Bronchial epithelial cell (primary cell): ENCODE results near the gene TCEA2. TPM values are rescaled to one million over a fixed set of nuclear protein-coding genes. Genes with fewer than 3 reads are reported as not detected.

Source experiments
- DNase-seq: peaks from one replicate; pipeline ENCODE4 v3.0.0-alpha.2; 2010; ENCODE audit warnings: low read depth
- FAIRE-seq: peaks from 2 replicates; lab custom pipeline; 2011; peaks lifted over from hg19 to GRCh38; lab: Jason Lieb, UNC
- H3K27me3 ChIP-seq: 2 replicates; pipeline ENCODE4 v1.5.1; 2011; ENCODE audit warnings: low read length; ENCODE audit not compliant: control insufficient read depth, insufficient read depth
- H3K36me3 ChIP-seq: 2 replicates; pipeline ENCODE4 v1.5.1; 2011; ENCODE audit warnings: low read length; ENCODE audit not compliant: control insufficient read depth, insufficient read depth
- H3K4me3 ChIP-seq: 2 replicates; pipeline ENCODE4 v1.5.1; 2011; ENCODE audit warnings: mild to moderate bottlenecking, low read depth, low read length, control low read depth
- total RNA-seq: library from RNA; depleted of rRNA; stranded (reverse); fragments of >200 nt; gene quantifications from 2 replicates; pipeline ENCODE4 v1.2.1, GENCODE V29; 2014
- TF ChIP-seq, protein P1 (sequence below): IDR thresholded peaks from 2 replicates; pipeline ENCODE4 v1.5.1; 2011; ENCODE audit warnings: mild to moderate bottlenecking, moderate library complexity, low read length, control low read depth, inconsistent platforms; ENCODE audit not compliant: insufficient read depth, severe bottlenecking

TCEA2 gene
- total RNA-seq, 1 donor from 2014 or later: 5.5 TPM

- DNase-seq: no peak
- FAIRE-seq: no peak
- no peak overlapping the region for H3K4me3 ChIP-seq
- H3K27me3 ChIP-seq: peaks cover 24% of the 10 kb centered on the region
- TF ChIP-seq, protein P1, sequence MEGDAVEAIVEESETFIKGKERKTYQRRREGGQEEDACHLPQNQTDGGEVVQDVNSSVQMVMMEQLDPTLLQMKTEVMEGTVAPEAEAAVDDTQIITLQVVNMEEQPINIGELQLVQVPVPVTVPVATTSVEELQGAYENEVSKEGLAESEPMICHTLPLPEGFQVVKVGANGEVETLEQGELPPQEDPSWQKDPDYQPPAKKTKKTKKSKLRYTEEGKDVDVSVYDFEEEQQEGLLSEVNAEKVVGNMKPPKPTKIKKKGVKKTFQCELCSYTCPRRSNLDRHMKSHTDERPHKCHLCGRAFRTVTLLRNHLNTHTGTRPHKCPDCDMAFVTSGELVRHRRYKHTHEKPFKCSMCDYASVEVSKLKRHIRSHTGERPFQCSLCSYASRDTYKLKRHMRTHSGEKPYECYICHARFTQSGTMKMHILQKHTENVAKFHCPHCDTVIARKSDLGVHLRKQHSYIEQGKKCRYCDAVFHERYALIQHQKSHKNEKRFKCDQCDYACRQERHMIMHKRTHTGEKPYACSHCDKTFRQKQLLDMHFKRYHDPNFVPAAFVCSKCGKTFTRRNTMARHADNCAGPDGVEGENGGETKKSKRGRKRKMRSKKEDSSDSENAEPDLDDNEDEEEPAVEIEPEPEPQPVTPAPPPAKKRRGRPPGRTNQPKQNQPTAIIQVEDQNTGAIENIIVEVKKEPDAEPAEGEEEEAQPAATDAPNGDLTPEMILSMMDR: no peak
- no peaks in the 10 kb centered on the region for H3K36me3 ChIP-seq
Measured at GRCh38 chr20:64104667-64105451, 41.9 kb downstream of the TCEA2 start.

GRCh38 chr20:64105846-64106434 is 42.9 kb downstream of the TCEA2 start:
- no peak for DNase-seq
- Histone ChIP-seq H3K27me3 (peaks cover 19% of the 10 kb centered on the region), H3K36me3 (no peaks in the 10 kb centered on the region), H3K4me3 (no peak overlapping the region)
- FAIRE-seq: no peak
- TF ChIP-seq, protein P1: no peak

DNA sequence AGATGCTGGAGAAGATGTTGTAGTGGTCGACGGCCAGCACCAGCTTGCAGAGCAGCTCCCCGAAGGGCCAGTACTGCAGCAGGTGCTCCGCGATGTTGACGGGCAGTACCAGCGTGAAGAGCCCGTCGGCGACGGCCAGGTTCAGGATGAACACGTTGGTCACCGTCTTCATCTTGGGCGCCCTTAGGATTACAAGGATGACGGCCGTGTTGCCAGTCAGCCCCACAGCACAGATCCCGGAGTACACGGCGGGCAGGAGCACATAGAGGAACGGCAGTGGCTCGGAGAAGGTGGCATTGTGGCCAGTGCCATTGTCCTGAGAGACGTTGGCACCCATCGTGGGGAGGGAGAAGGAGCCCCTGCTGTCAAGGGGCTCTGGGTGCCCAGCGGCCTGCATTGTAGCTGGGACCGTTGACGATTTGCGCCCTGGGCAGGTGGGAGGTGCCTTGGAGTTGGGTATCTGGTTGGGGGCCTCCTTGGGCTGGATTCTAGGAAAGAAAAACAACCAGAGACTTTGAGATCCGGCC is 43.5 kb downstream of the TCEA2 start:
- Histone ChIP-seq H3K27me3 (peaks cover 16% of the 10 kb centered on the region), H3K36me3 (no peaks in the 10 kb centered on the region), H3K4me3 (no peak overlapping the region)
- DNase-seq: no peak
- TF ChIP-seq, protein P1: no peak
- no peak for FAIRE-seq

GRCh38 chr20:64106981-64107735 is 44.2 kb downstream of the TCEA2 start, which contains the start of gene NPBWR2:
Gene NPBWR2, minus strand, starts transcription at chr20:64107565. Its CDS starts 734 bp downstream, at chr20:64106831.
- Histone ChIP-seq H3K36me3 (no peaks in the 10 kb centered on the region), H3K27me3 (peaks cover 13% of the 10 kb centered on the region), H3K4me3 (no peak within 1 kb of the TSS)
- FAIRE-seq (no peak), DNase-seq (no peak)
- TF ChIP-seq, protein P1: no peak

DNA sequence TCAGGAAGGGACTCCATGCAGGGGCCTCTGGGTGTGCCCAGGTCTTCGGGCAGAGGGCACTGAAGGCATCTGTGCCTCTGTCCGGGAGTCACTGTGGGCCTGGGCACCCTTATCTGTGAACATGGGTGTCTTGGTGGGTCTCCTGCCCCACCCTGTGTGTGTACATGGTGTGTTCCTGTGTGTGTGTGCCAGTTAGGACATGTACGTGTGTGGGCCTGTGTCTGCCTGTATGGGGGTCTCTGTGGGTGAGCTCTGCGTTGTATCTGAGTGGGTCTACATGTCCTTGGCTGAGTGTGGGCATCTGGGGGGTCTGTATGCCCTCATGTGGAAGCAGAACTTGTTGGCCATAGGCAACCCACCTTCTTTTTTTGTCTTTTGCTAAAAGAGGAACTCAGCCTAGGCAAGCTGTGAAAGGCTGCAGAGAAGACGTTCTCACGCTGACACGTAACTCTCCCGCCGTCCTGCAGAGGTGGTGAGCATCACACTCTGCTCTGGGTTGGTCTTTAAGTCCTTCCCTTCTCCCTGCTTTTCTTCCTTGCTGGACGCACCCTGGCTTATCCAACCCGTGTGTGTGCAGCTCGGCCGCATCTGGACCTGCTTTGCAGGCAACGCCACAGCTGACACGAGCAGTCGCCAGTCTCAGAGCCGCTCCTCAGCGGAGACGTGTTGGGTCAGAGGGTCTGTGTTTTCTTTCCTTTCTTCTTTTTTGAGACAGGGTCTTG is 44.9 kb downstream of the TCEA2 start:
- no peak overlapping the region for H3K4me3 ChIP-seq
- FAIRE-seq (no peak), DNase-seq (no peak)
- no peaks in the 10 kb centered on the region for H3K36me3 ChIP-seq
- TF ChIP-seq, protein P1: no peak
- peaks cover 7% of the 10 kb centered on the region for H3K27me3 ChIP-seq
